Measurements from ENCODE around the gene TMEM9. TPM values are rescaled to one million over a fixed set of nuclear protein-coding genes. Genes with fewer than 3 reads are reported as not detected.
A peak's percentile ranks its signal among the peaks of the same experiment; 100 is the strongest.

TMEM9 gene
- total RNA-seq, 4 donors from 2014 or later: 38.1 to 50.8 (median 40.7) TPM

DNA sequence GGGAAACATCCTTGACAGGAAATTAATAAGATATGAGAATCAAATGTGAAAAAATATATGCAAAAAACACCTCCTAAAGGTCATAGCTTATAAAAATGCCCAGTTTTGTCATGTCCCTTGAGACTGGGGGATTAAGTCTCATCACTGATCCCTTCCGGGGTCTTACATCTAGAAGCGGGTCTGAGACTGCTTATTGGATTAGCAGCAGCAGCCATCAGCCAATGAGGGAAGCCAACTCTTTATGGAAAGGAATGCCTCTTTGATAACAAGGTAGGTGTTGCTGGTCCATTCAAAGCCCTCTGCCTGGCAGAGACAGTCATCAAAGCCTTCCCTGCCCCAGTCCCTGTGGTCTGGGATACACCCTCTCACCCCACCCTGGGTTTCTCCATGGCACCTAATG lies 38.2 kb downstream of the TMEM9 start:
- H3K36me3 ChIP-seq: no peaks in the 10 kb centered on the region
- TF ChIP-seq POLR2A (IDR thresholded peaks at IDR 0.05) (no peak), EP300 (IDR thresholded peaks at IDR 0.05) (no peak), POLR2AphosphoS5 (IDR thresholded peaks at IDR 0.05) (no peak)
- TF ChIP-seq, protein P1, sequence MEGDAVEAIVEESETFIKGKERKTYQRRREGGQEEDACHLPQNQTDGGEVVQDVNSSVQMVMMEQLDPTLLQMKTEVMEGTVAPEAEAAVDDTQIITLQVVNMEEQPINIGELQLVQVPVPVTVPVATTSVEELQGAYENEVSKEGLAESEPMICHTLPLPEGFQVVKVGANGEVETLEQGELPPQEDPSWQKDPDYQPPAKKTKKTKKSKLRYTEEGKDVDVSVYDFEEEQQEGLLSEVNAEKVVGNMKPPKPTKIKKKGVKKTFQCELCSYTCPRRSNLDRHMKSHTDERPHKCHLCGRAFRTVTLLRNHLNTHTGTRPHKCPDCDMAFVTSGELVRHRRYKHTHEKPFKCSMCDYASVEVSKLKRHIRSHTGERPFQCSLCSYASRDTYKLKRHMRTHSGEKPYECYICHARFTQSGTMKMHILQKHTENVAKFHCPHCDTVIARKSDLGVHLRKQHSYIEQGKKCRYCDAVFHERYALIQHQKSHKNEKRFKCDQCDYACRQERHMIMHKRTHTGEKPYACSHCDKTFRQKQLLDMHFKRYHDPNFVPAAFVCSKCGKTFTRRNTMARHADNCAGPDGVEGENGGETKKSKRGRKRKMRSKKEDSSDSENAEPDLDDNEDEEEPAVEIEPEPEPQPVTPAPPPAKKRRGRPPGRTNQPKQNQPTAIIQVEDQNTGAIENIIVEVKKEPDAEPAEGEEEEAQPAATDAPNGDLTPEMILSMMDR (IDR thresholded peaks at IDR 0.05): no peak
- H3K9me3 ChIP-seq: no peaks in the 10 kb centered on the region
- DNase-seq (ENCODE audit: low spot score in 2 of 2): no peak
- H3K27me3 ChIP-seq: peaks cover 9% of the 10 kb centered on the region
- no peak overlapping the region for H3K27ac ChIP-seq
- peaks cover 14% of the 10 kb centered on the region for H3K4me1 ChIP-seq
- WGBS: 93% methylated on average over 2 of the region's 2 CpGs
- no peak overlapping the region for H3K4me3 ChIP-seq

DNA sequence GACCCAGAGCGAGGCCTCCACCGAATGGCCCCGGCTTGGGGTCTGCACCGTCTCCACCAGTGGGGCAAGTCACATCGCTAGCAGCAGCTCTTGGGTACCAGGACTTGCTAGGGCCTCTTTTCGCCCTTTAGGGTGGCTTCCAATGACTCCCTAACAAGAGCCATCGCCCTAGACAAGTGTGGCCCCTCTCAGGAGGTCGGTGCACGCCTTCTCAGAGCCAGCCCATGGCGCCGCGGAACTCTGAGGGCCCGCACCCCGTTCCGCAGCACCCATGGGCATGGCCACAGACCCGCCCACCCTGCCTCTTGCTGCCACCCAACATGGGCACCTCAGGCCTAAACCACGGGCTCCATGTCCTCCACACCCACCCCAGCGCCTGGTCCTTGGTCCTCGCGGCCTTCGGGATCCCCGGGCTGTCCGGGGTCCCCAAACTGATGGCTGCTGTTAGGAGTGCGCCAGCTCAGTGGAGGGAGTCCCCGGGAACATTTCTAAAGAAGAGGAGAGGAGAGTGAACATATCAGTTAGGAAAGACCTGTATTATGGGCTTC lies 38.8 kb downstream of the TMEM9 start:
- WGBS: 91% methylated on average over 15 of the region's 25 CpGs
- TF ChIP-seq POLR2A (IDR thresholded peaks at IDR 0.05) (no peak), POLR2AphosphoS5 (IDR thresholded peaks at IDR 0.05) (no peak), EP300 (IDR thresholded peaks at IDR 0.05) (no peak)
- TF ChIP-seq, protein P1 (IDR thresholded peaks at IDR 0.05): no peak
- DNase-seq (ENCODE audit: low spot score in 2 of 2): no peak
- Histone ChIP-seq H3K36me3 (no peaks in the 10 kb centered on the region), H3K4me1 (peaks cover 14% of the 10 kb centered on the region), H3K27ac (no peak overlapping the region), H3K27me3 (peaks cover 9% of the 10 kb centered on the region), H3K9me3 (no peaks in the 10 kb centered on the region), H3K4me3 (peak overlapping the region; percentile 66)

DNA sequence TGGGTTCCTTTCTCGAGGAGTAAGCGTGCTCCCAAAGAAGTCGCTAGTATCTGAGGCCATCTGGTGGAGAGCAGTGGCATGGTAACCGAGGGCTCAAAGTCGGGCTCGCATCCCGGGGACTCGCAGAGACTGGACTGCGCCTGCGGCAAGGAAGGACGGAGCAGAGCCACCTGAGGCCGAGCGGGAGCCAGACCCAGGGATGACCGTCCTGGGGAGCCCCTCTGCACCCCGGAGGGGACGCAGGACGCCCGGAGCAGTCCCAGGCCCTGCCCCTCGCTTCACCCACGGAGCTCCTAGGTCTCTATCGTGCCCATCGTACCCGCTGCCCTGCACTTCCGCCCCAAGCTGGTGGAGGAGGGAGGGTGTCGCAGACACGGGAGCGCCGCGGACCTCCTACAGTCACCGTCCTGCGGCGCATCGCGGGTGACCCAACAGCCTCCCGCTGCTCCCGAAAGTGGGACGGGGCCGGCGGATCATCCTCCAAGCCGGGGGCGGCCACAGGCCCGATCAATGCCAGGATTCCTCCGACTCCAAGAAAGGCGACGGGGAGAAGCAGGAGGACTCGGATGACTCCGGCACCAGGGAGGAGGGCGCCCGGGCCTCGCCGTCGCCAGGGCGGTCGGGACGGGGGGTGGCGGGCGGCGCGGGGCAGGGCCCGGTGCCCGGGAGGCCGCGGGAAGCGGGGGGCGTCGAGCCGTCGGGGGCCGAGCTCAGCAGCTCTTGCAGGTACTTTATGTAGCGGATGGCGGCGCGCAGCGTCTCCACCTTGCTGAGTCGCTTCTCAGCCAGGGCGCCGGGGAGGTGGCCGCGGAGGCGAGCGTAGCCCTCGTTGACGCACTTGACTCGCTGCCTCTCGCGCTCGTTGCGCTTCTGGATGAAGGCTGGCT lies 39.8 kb downstream of the TMEM9 start:
- H3K9me3 ChIP-seq: no peaks in the 10 kb centered on the region
- H3K27me3 ChIP-seq: peaks cover 9% of the 10 kb centered on the region
- no peak for TF ChIP-seq POLR2A (IDR thresholded peaks at IDR 0.05)
- TF ChIP-seq, protein P1 (IDR thresholded peaks at IDR 0.05): peak; percentile 79 to 82
- WGBS: 3% methylated on average over 13 of the region's 88 CpGs
- H3K36me3 ChIP-seq: no peaks in the 10 kb centered on the region
- peaks cover 14% of the 10 kb centered on the region for H3K4me1 ChIP-seq
- H3K4me3 ChIP-seq: peak overlapping the region; percentile 66
- peak; percentile 89 to 90 for DNase-seq (ENCODE audit: low spot score in 2 of 2)
- no peak overlapping the region for H3K27ac ChIP-seq

DNA sequence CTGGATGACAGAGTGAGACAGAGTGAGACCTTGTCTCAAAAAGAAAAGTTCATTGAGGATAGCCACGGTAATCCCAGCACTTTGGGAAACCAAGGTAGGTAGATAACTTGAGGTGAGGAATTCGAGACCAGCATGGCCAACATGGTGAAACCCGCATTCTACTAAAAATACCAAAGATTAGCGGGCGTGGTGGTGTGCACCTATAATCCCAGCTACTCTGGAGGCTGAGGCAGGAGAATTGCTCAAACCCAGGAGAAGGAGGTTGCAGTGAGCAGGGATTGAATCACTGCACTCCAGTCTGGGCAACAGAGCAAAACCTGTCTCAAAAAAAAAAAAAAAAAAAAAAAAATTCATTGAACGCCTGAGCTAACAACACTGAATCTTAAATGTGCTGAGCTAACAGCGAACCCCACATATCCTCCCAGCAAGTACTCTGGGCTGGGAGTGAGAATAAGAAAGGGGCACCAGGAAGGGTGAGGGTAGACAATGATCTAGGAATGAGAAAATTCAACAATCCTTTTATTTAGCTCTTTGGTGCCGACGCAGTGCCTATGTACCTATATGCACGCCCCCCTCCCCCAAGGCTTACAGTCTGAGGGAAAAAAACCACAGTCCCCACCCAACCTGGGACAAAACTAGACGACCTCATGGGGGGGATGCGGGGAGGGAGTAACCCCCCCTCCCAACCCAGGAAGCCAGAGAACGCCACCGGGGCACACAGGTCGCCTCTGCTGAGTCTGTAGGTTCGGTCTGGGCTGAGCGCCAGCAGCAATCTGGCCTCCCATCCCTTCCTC lies 40.6 kb downstream of the TMEM9 start:
- DNase-seq (ENCODE audit: low spot score in 2 of 2): no peak
- Histone ChIP-seq H3K27me3 (peaks cover 9% of the 10 kb centered on the region), H3K4me3 (peak overlapping the region; percentile 66), H3K27ac (no peak overlapping the region), H3K9me3 (no peaks in the 10 kb centered on the region), H3K36me3 (no peaks in the 10 kb centered on the region), H3K4me1 (peaks cover 14% of the 10 kb centered on the region)
- WGBS: 57% methylated on average over 12 of the region's 17 CpGs
- TF ChIP-seq POLR2A (IDR thresholded peaks at IDR 0.05): no peak
- no peak for TF ChIP-seq POLR2AphosphoS5 (IDR thresholded peaks at IDR 0.05)
- TF ChIP-seq, protein P1 (IDR thresholded peaks at IDR 0.05): no peak
- TF ChIP-seq EP300 (IDR thresholded peaks at IDR 0.05): no peak

DNA sequence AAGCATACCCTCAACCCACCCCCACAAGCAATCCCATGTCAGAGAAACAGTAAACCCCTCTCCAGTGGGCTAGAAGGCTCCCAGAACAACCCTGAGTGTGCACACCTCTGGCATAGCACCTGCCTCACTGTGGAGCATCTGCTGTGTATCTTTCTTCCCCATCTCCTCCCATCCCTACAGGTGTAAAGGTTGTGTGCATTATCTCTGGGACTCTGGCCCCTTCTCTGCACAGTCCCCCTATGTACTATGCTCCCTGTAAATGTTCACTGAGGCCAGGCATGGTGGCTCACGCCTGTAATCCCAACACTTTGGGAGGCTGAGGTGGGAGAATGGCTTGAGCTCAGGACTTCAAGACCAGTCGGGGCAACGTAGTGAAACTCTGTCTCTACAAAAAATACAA lies 41.3 kb downstream of the TMEM9 start:
- whole genome bisulfite sequencing: 93% methylated on average over 3 of the region's 3 CpGs
- Histone ChIP-seq H3K4me3 (no peak overlapping the region), H3K36me3 (no peaks in the 10 kb centered on the region), H3K4me1 (peaks cover 14% of the 10 kb centered on the region), H3K27ac (no peak overlapping the region), H3K9me3 (no peaks in the 10 kb centered on the region), H3K27me3 (peaks cover 9% of the 10 kb centered on the region)
- TF ChIP-seq POLR2AphosphoS5 (IDR thresholded peaks at IDR 0.05): no peak
- TF ChIP-seq POLR2A (IDR thresholded peaks at IDR 0.05): no peak
- TF ChIP-seq, protein P1 (IDR thresholded peaks at IDR 0.05): no peak
- TF ChIP-seq EP300 (IDR thresholded peaks at IDR 0.05): no peak
- no peak for DNase-seq (ENCODE audit: low spot score in 2 of 2)
